ENCODE data around the gene ZFYVE19. TPM values are rescaled to one million over a fixed set of nuclear protein-coding genes. Genes with fewer than 3 reads are reported as not detected.

The ZFYVE19 gene
- polyA plus RNA-seq, 1 donor, result 25.6 TPM

DNA sequence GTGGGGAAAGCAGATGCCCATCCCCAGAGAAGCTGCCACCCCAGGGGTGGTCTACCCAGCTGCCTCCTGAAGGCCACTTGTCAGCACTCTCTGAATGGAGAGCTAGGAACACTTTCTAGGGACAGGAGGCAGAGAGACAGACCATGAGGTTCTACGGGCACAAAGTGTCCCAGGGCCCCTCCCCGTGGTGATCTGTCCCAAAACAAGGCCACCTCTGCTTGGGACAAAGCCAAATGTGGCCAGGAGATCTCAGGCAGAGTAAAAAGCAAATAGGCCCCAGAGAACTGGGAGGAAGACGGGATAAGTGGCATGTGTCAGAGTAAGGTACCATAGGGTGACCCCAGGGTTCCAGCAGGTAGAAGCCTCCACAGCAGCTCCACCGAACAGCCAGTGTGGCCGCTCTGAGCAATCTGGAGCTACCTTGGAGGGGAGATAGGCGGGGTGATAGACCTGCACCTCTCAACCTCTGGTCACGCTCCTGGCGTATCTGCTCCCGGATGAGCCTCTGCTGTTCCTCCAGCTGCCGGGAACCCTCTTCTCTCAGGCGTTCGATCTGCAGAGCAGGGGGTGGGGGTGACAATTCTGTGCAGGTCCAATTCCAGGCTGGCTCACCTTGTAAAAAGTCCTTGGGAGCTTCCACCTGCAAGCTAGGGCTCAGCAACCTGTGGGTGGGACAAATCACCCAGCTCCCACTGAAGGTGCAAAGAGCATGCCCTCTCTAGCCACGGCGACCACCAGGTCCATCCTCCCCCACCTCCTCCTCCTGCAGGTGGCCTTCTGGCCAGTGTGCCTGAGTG lies 31.0 kb upstream of the ZFYVE19 start:
- Histone ChIP-seq H3K27me3 (ENCODE audit: control insufficient read depth, insufficient read depth, low read length) (no peaks in the 10 kb centered on the region), H3K27ac (ENCODE audit: low read length) (no peak overlapping the region), H3K4me1 (ENCODE audit: control insufficient read depth, insufficient read depth, low read length) (peaks cover 8% of the 10 kb centered on the region), H3K36me3 (ENCODE audit: control insufficient read depth, insufficient read depth, low read length) (peaks cover 72% of the 10 kb centered on the region), H3K9me3 (ENCODE audit: control insufficient read depth, low read depth, low read length) (no peaks in the 10 kb centered on the region), H3K4me3 (ENCODE audit: low read length) (no peak overlapping the region)
- no peak for DNase-seq
- WGBS (ENCODE audit: insufficient coverage, low lambda C conversion rate), result no CpG with 5 or more reads among the region's 14 CpGs

DNA sequence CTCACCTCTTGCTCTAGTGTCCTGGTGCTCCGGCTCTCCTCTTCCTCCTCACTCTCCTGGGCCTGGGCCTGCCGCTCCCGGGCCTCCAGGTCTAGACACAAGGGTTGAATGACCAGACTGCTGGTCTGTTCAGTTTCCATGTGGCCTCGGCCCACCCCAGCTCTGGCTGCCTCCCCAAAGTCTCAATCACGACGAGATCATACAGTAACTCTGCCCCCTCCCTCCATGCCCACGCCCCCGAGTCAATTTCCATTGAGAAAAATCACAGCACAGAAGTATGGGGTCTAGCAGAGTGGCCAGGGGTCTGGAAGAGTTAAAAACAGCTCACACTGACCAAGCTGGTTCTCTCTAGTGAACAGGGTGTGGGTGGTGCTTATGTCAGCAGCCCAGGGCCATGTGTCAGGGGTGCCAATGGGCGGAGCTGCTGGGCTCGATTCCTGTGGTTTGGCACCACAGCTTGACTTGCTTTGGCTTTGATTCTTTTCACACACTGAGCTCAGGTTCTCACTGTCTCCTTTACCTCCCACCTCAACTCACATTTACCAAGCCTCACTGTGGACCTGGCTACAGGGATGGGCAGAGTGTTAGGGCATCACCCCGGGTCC lies 30.2 kb upstream of the ZFYVE19 start:
- H3K36me3 ChIP-seq (ENCODE audit: control insufficient read depth, insufficient read depth, low read length), result peaks cover 70% of the 10 kb centered on the region
- H3K27me3 ChIP-seq (ENCODE audit: control insufficient read depth, insufficient read depth, low read length), result no peaks in the 10 kb centered on the region
- H3K4me1 ChIP-seq (ENCODE audit: control insufficient read depth, insufficient read depth, low read length), result peaks cover under 1% of the 10 kb centered on the region
- no peak overlapping the region for H3K4me3 ChIP-seq (ENCODE audit: low read length)
- no peaks in the 10 kb centered on the region for H3K9me3 ChIP-seq (ENCODE audit: control insufficient read depth, low read depth, low read length)
- WGBS (ENCODE audit: insufficient coverage, low lambda C conversion rate), result no CpG with 5 or more reads among the region's 11 CpGs
- no peak overlapping the region for H3K27ac ChIP-seq (ENCODE audit: low read length)
- no peak for DNase-seq

DNA sequence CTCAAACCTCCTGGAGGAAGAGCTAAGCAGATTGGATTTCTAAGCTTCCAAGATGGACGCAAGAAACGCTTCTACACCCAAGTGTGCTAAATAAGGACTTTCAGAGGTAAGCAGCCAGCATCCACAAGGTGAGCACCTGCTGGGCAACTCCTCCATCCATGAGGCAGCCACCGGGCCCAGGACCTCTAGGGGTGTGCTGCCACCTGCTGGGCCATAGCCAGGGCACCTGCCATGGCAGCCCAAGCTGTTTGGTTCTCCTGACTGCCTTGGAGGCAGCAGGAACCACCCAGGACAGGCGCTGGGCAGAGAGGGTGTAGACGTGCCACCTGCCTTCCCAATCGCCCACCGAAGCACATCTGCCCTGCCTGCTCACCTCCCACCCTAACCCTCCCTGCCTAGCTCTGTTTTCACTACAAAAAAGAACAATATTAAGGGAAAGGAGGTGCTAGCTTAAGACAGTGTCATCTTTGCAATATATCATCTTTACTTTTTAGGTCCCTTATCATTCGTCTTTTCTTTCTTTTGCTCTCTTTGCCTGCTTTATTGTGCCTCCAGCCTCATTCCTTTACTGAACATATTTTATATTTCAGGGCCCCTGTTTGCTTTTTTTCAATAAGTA lies 24.2 kb upstream of the ZFYVE19 start:
- peak; percentile 69 to 71 for DNase-seq
- H3K36me3 ChIP-seq (ENCODE audit: control insufficient read depth, insufficient read depth, low read length), result peaks cover 20% of the 10 kb centered on the region
- 71% methylated on average over 1 of the region's 8 CpGs for WGBS (ENCODE audit: insufficient coverage, low lambda C conversion rate)
- H3K4me1 ChIP-seq (ENCODE audit: control insufficient read depth, insufficient read depth, low read length), result peaks cover 12% of the 10 kb centered on the region
- H3K27ac ChIP-seq (ENCODE audit: low read length), result no peak overlapping the region
- no peak overlapping the region for H3K4me3 ChIP-seq (ENCODE audit: low read length)
- H3K9me3 ChIP-seq (ENCODE audit: control insufficient read depth, low read depth, low read length), result no peaks in the 10 kb centered on the region
- no peaks in the 10 kb centered on the region for H3K27me3 ChIP-seq (ENCODE audit: control insufficient read depth, insufficient read depth, low read length)

DNA sequence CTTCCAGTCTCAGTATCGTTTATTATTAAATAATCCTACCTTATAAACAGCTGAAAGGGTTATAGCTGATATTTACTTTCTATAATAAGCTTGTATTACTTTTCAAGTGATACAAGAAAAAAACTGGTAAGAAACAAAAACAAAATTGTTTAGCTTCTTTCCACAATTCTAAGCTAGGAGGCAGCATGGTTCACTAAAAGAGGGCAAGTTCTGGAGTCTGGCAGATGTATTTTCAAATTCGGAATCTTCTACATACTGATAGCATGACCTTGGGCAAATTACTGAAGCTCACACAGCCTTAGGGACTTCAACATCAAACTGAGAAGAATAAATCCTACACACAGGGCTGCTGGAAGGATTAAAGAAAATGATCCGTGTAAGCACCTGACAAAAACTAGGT lies 21.7 kb upstream of the ZFYVE19 start:
- H3K4me1 ChIP-seq (ENCODE audit: control insufficient read depth, insufficient read depth, low read length), result peaks cover 16% of the 10 kb centered on the region
- H3K36me3 ChIP-seq (ENCODE audit: control insufficient read depth, insufficient read depth, low read length), result peaks cover 2% of the 10 kb centered on the region
- H3K27me3 ChIP-seq (ENCODE audit: control insufficient read depth, insufficient read depth, low read length), result no peaks in the 10 kb centered on the region
- H3K27ac ChIP-seq (ENCODE audit: low read length), result no peak overlapping the region
- 90% methylated on average over 2 of the region's 3 CpGs for WGBS (ENCODE audit: insufficient coverage, low lambda C conversion rate)
- H3K9me3 ChIP-seq (ENCODE audit: control insufficient read depth, low read depth, low read length), result no peaks in the 10 kb centered on the region
- no peak overlapping the region for H3K4me3 ChIP-seq (ENCODE audit: low read length)
- DNase-seq, result no peak

DNA sequence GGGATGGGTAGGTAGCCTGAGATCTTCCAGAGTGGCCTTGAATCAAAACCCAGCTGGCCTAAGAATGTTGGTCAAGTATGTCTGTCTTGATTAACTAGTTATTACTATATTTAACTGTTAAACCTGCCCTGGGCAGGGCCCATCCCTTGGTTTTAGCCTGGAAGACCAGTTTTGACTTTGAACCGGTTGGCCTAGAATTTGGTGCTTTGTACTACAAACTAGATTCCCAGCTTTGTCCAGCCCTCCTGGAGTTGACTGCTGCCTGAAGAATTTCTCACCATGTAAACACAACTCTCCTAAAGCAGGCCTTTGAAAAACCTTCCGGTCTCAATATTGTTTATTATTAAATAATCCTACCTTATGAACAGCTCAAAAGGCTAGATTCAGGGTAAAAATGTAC lies 21.1 kb upstream of the ZFYVE19 start:
- no peak overlapping the region for H3K4me3 ChIP-seq (ENCODE audit: low read length)
- H3K4me1 ChIP-seq (ENCODE audit: control insufficient read depth, insufficient read depth, low read length), result peaks cover 16% of the 10 kb centered on the region
- H3K27me3 ChIP-seq (ENCODE audit: control insufficient read depth, insufficient read depth, low read length), result no peaks in the 10 kb centered on the region
- WGBS (ENCODE audit: insufficient coverage, low lambda C conversion rate), result no CpG with 5 or more reads among the region's 2 CpGs
- no peaks in the 10 kb centered on the region for H3K9me3 ChIP-seq (ENCODE audit: control insufficient read depth, low read depth, low read length)
- no peak overlapping the region for H3K27ac ChIP-seq (ENCODE audit: low read length)
- H3K36me3 ChIP-seq (ENCODE audit: control insufficient read depth, insufficient read depth, low read length), result peaks cover 2% of the 10 kb centered on the region
- DNase-seq, result no peak

DNA sequence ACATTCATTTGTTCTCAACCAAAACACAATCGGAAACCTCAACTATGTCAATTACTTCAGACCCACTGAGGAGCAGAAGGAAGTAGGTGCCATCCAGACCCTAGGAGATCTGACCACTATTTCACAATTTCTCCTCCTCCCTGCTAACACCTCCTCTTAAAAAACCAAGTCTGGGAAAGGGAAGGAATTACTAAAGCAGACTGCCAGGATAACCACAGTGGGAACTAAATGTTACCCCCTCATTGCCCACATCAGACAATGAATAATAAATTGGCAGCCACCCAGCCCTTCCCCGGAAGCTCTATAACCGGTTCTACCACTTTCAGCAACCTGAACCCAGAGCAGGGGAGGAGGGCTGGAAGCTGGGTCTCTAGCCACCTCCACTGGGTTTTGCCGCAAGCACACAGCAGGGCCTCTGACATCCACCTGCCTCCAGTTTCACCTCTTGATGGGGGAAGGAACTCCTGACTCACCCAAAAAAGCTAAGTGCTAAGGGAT lies 19.5 kb upstream of the ZFYVE19 start:
- DNase-seq, result peak; percentile 67 to 85
- H3K27ac ChIP-seq (ENCODE audit: low read length), result peak overlapping the region; percentile 31
- no CpG with 5 or more reads among the region's 4 CpGs for WGBS (ENCODE audit: insufficient coverage, low lambda C conversion rate)
- peaks cover 16% of the 10 kb centered on the region for H3K4me1 ChIP-seq (ENCODE audit: control insufficient read depth, insufficient read depth, low read length)
- peaks cover 8% of the 10 kb centered on the region for H3K36me3 ChIP-seq (ENCODE audit: control insufficient read depth, insufficient read depth, low read length)
- H3K9me3 ChIP-seq (ENCODE audit: control insufficient read depth, low read depth, low read length), result no peaks in the 10 kb centered on the region
- H3K27me3 ChIP-seq (ENCODE audit: control insufficient read depth, insufficient read depth, low read length), result no peaks in the 10 kb centered on the region
- no peak overlapping the region for H3K4me3 ChIP-seq (ENCODE audit: low read length)

DNA sequence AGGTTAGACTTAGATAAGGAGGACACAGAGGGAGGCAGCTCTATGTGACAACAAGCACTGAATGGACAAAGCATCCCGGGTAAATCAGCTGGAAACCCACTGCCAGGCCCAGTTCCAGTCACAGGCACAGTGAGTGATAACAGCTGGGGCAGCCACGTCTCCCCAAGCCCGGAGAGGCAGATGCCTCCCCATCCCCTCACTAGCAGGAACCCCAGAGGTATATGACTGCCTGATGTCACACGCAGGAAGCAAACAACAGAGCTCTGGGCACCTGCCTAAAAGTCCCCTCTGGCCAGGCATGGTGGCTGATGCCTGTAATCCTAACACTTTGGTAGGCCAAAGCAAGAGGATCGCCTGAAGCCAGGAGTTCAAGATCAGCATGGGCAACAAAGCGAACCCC lies 18.9 kb upstream of the ZFYVE19 start:
- no peak overlapping the region for H3K4me3 ChIP-seq (ENCODE audit: low read length)
- peaks cover 16% of the 10 kb centered on the region for H3K4me1 ChIP-seq (ENCODE audit: control insufficient read depth, insufficient read depth, low read length)
- peaks cover 11% of the 10 kb centered on the region for H3K36me3 ChIP-seq (ENCODE audit: control insufficient read depth, insufficient read depth, low read length)
- no peaks in the 10 kb centered on the region for H3K27me3 ChIP-seq (ENCODE audit: control insufficient read depth, insufficient read depth, low read length)
- DNase-seq, result no peak
- no CpG with 5 or more reads among the region's 6 CpGs for WGBS (ENCODE audit: insufficient coverage, low lambda C conversion rate)
- H3K9me3 ChIP-seq (ENCODE audit: control insufficient read depth, low read depth, low read length), result no peaks in the 10 kb centered on the region
- H3K27ac ChIP-seq (ENCODE audit: low read length), result peak overlapping the region; percentile 31

DNA sequence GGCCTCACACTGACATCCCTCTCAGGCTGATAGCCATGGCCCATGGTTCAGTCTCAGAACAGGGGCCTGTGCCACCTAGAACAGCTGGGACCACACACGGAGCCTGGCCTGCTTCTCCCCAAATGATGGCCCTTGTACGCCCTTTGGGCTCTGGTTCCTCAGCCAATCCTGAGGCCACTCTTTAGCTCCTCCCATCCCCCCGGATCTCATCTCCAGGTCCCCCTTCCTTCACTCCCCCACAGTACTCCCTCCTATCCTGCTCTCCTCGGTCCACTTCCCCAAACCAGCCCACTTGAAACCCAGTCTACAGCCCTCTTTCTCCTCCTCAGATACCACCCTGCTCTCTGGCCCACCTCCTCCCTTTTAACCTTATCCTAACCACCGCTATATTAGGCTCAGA lies 17.8 kb upstream of the ZFYVE19 start:
- WGBS (ENCODE audit: insufficient coverage, low lambda C conversion rate), result 68% methylated on average over 3 of the region's 5 CpGs
- Histone ChIP-seq H3K27me3 (ENCODE audit: control insufficient read depth, insufficient read depth, low read length) (no peaks in the 10 kb centered on the region), H3K27ac (ENCODE audit: low read length) (no peak overlapping the region), H3K4me3 (ENCODE audit: low read length) (no peak overlapping the region), H3K4me1 (ENCODE audit: control insufficient read depth, insufficient read depth, low read length) (peaks cover 21% of the 10 kb centered on the region), H3K36me3 (ENCODE audit: control insufficient read depth, insufficient read depth, low read length) (peaks cover 11% of the 10 kb centered on the region), H3K9me3 (ENCODE audit: control insufficient read depth, low read depth, low read length) (no peaks in the 10 kb centered on the region)
- DNase-seq, result no peak

DNA sequence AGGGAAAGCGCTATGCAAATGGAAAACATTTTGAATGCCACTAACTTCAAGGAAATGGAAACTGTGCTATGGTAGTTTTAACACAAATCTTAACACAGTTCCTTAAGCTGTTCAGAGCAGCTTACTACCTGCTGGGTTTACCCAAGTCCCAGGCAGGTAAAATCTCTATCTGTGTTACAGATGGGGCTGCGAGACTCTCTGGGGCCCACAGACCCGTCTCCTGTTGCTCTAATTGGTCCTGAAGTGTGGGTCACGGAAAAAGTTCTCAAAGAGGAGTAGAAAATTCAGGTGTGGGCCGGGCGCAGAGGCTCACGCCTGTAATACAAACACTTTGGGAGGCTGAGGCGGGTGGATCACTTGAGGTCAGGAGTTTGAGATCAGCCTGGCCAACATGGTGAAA lies 16.9 kb upstream of the ZFYVE19 start:
- peaks cover 21% of the 10 kb centered on the region for H3K4me1 ChIP-seq (ENCODE audit: control insufficient read depth, insufficient read depth, low read length)
- H3K36me3 ChIP-seq (ENCODE audit: control insufficient read depth, insufficient read depth, low read length), result peaks cover 9% of the 10 kb centered on the region
- H3K27me3 ChIP-seq (ENCODE audit: control insufficient read depth, insufficient read depth, low read length), result no peaks in the 10 kb centered on the region
- DNase-seq, result no peak
- no peak overlapping the region for H3K4me3 ChIP-seq (ENCODE audit: low read length)
- H3K9me3 ChIP-seq (ENCODE audit: control insufficient read depth, low read depth, low read length), result no peaks in the 10 kb centered on the region
- H3K27ac ChIP-seq (ENCODE audit: low read length), result no peak overlapping the region
- no CpG with 5 or more reads among the region's 8 CpGs for WGBS (ENCODE audit: insufficient coverage, low lambda C conversion rate)

DNA sequence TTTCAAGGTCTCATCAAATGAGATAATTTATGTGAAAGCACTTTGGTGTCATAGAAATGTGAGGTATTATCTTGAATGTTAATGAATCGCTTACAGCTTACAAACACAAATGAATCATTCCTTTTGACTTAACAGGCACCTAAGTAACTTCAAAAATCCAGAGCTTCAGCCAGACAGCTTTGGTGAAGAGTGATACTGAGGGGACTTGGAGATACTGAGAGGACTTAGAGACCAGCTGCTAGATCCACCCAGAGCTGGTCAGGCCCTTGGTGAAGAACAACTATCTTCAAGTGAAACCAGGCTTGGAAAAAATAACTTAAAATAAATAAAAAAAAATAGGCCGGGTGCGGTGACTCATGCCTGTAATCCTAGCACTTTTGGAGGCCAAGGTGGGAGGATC lies 16.2 kb upstream of the ZFYVE19 start:
- Histone ChIP-seq H3K36me3 (ENCODE audit: control insufficient read depth, insufficient read depth, low read length) (peaks cover 9% of the 10 kb centered on the region), H3K9me3 (ENCODE audit: control insufficient read depth, low read depth, low read length) (no peaks in the 10 kb centered on the region), H3K4me1 (ENCODE audit: control insufficient read depth, insufficient read depth, low read length) (peaks cover 21% of the 10 kb centered on the region), H3K4me3 (ENCODE audit: low read length) (no peak overlapping the region), H3K27me3 (ENCODE audit: control insufficient read depth, insufficient read depth, low read length) (no peaks in the 10 kb centered on the region), H3K27ac (ENCODE audit: low read length) (no peak overlapping the region)
- WGBS (ENCODE audit: insufficient coverage, low lambda C conversion rate), result 94% methylated on average over 2 of the region's 3 CpGs
- DNase-seq, result no peak
